GM12878 (cell line): ENCODE measurements around the gene TPK1. TPM values are rescaled to one million over a fixed set of nuclear protein-coding genes. Genes with fewer than 3 reads are reported as not detected.

Experiments used
- ATAC-seq: fragments of 200-7000 bp; cut with Tn5 transposase; 3 replicates; pipeline ENCODE4 v1.9.1; 2020; ENCODE audit warnings: mild to moderate bottlenecking, moderate library complexity
- BruUV-seq: library from RNA; stranded (reverse); fragments of 400-500 nt; replicated peaks from 2 replicates; lab custom pipeline; 2021; lab: Mats Ljungman, UMichigan
- CTCF ChIA-PET: fragments of 300-600 bp; sonication (Branson Sonifier 250); formaldehyde crosslinking; extraction: SDS; loops from one replicate; lab custom pipeline; 2021; ENCODE audit warnings: inconsistent platforms; lab: Yijun Ruan, JAX
- POLR2A ChIA-PET: fragments of 350-600 bp; formaldehyde crosslinking; extraction: SDS; loops from one replicate; lab custom pipeline; 2021; ENCODE audit warnings: inconsistent platforms; lab: Charles Lee
- RAD21 ChIA-PET: fragments of 300-600 bp; sonication (Branson Sonifier 250); formaldehyde crosslinking; loops from one replicate; lab custom pipeline; 2023; ENCODE audit warnings: antibody characterized with exemption; ENCODE audit not compliant: unreplicated experiment; lab: Charles Lee
- SMC1A ChIA-PET: fragments of 300-600 bp; sonication (Branson Sonifier 250); formaldehyde crosslinking; loops from one replicate; lab custom pipeline; 2023; ENCODE audit not compliant: unreplicated experiment, uncharacterized antibody; lab: Charles Lee
- DNase-seq: peaks from one replicate; pipeline ENCODE4 v3.0.0-alpha.2; 2011; ENCODE audit warnings: low read depth, low spot score
- FAIRE-seq: peaks from 3 replicates; lab custom pipeline; 2011; peaks lifted over from hg19 to GRCh38; lab: Jason Lieb, UNC
- H2AFZ ChIP-seq: 2 replicates; pipeline ENCODE4 v1.6.0; 2011; ENCODE audit warnings: low read depth, low read length, control low read depth; ENCODE audit not compliant: control insufficient read depth
- H3K27ac ChIP-seq: 2 replicates; pipeline ENCODE4 v1.5.1; 2011; ENCODE audit warnings: control low read depth; ENCODE audit not compliant: control insufficient read depth, insufficient read depth
- H3K27me3 ChIP-seq, 2 experiments: replicated peaks in 1 of 2; 2 replicates each; pipeline versions ENCODE4 v1.6.0 to v1.6.1; 2011; ENCODE audit warnings: low read length in 1 of 2; ENCODE audit not compliant: control insufficient read depth in 2 of 2, insufficient read depth in 2 of 2
- H3K36me3 ChIP-seq, 2 experiments: 2 replicates each; pipeline ENCODE4 v1.5.1; 2011; ENCODE audit warnings: low read length in 1 of 2; ENCODE audit not compliant: control insufficient read depth in 2 of 2, insufficient read depth in 2 of 2
- H3K4me1 ChIP-seq: 2 replicates; pipeline ENCODE4 v1.6.1; 2011; ENCODE audit warnings: mild to moderate bottlenecking, low read length, moderate library complexity, mixed read lengths; ENCODE audit not compliant: control insufficient read depth, insufficient read depth
- H3K4me2 ChIP-seq: 2 replicates; pipeline ENCODE4 v1.6.0; 2011; ENCODE audit warnings: control low read depth; ENCODE audit not compliant: control insufficient read depth, insufficient read depth
- H3K4me3 ChIP-seq: fragments of 200-600 bp; sonication (generic); 2 replicates; pipeline ENCODE4 v1.5.1; 2016
- H3K79me2 ChIP-seq: 2 replicates; pipeline ENCODE4 v1.6.0; 2011; ENCODE audit warnings: low read length; ENCODE audit not compliant: control insufficient read depth, insufficient read depth
- H3K9ac ChIP-seq: 2 replicates; pipeline ENCODE4 v1.8.0; 2011; ENCODE audit warnings: low read length, control low read depth, mixed read lengths; ENCODE audit not compliant: control insufficient read depth, insufficient read depth
- H3K9me3 ChIP-seq: replicated peaks from 3 replicates; pipeline ENCODE4 v1.5.1; 2011; ENCODE audit warnings: mild to moderate bottlenecking, low read length; ENCODE audit not compliant: control insufficient read depth, insufficient read depth
- H4K20me1 ChIP-seq: 2 replicates; pipeline ENCODE4 v1.6.0; 2011; ENCODE audit not compliant: control insufficient read depth, insufficient read depth
- BCL11A ChIP-seq: IDR thresholded peaks from 2 replicates; pipeline ENCODE4 v1.6.1; 2011; ENCODE audit warnings: low read depth, low read length
- CHD4 ChIP-seq: fragments of 200-600 bp; sonication (generic); IDR thresholded peaks from 2 replicates; pipeline ENCODE4 v1.6.1; 2016; ENCODE audit warnings: mild to moderate bottlenecking
- E2F4 ChIP-seq: IDR thresholded peaks from 2 replicates; pipeline ENCODE4 v1.6.1; 2012; ENCODE audit warnings: low read depth, low read length, improper control_type of control experiment
- EED ChIP-seq: sonication (generic); IDR thresholded peaks from 2 replicates; pipeline ENCODE4 v1.6.1; 2016; ENCODE audit warnings: antibody characterized with exemption, low read depth
- EP300 ChIP-seq, 2 experiments: fragments of 150-350 bp in 1 of 2; IDR thresholded peaks; 2 replicates each; pipeline ENCODE4 v1.6.1; 2011 to 2012; ENCODE audit warnings: low read depth in 2 of 2, low read length in 2 of 2, borderline replicate concordance in 1 of 2, improper control_type of control experiment in 1 of 2, inconsistent platforms in 1 of 2; ENCODE audit not compliant: control insufficient read depth in 1 of 2
- KLF5 ChIP-seq: fragments of 450-650 bp; IDR thresholded peaks from 2 replicates; pipeline ENCODE4 v1.6.1; 2014; ENCODE audit warnings: mild to moderate bottlenecking; ENCODE audit not compliant: partially characterized antibody
- MXI1 ChIP-seq: fragments of 150-350 bp; IDR thresholded peaks from 2 replicates; pipeline ENCODE4 v1.6.1; 2011; ENCODE audit warnings: low read depth, mild to moderate bottlenecking, inconsistent platforms, low read length, improper control_type of control experiment
- NFXL1 ChIP-seq: fragments of 450-650 bp; IDR thresholded peaks from 2 replicates; pipeline ENCODE4 v1.6.1; 2017; ENCODE audit warnings: antibody characterized with exemption, mild to moderate bottlenecking, borderline replicate concordance
- NR2C2 ChIP-seq: IDR thresholded peaks from 2 replicates; pipeline ENCODE4 v1.6.1; 2011; ENCODE audit warnings: borderline replicate concordance, low read depth; ENCODE audit not compliant: control insufficient read depth, insufficient read length
- YBX1 ChIP-seq: fragments of 450-650 bp; IDR thresholded peaks from 2 replicates; pipeline ENCODE4 v1.6.1; 2016; ENCODE audit warnings: antibody characterized with exemption
- ZNF384 ChIP-seq: IDR thresholded peaks from 2 replicates; pipeline ENCODE4 v1.6.1; 2012; ENCODE audit warnings: low read depth, mild to moderate bottlenecking, low read length, improper control_type of control experiment, borderline replicate concordance
- WGBS: methylation state at CpG from one replicate; pipeline ENCODE4 v1.1.6; 2016; ENCODE audit warnings: low lambda C conversion rate; ENCODE audit not compliant: insufficient replicate concordance, insufficient coverage; ENCODE audit errors: missing lambda C conversion rate; 5-methylcytosine and 5-hydroxymethylcytosine counted together
- in situ Hi-C: fragments of 300-500 bp; cut with MboI; formaldehyde crosslinking; loops from 9 replicates; pipeline ENCODE4 v1.14.3; 2018; ENCODE audit warnings: mixed read lengths
- intact Hi-C: fragments of 100-400 bp; cut with micrococcal nuclease; formaldehyde crosslinking; loops from one replicate; pipeline ENCODE4 v1.14.2; 2022; ENCODE audit not compliant: unreplicated experiment
- polyA plus RNA-seq, 11 experiments: library from polyadenylated mRNA; depleted of rRNA in 4 of 11; unstranded in 6 of 11; stranded (reverse) in 5 of 11; fragments of >200 nt; fragmentation: Nextera tagmentation in 4 of 11; fragmentation: Illumina TruSeq in 1 of 11; extraction: Ambion mirVana in 4 of 11; extraction: Trizol in 1 of 11; gene quantifications; 1 replicate in 1 of 11; 2 replicates in 10 of 11; pipeline versions ENCODE4 v1.2.1 to v1.2.3, GENCODE V29; 2011 to 2016; ENCODE audit warnings: inconsistent platforms in 2 of 11, missing spikeins in 2 of 11, low read depth in 1 of 11
- total RNA-seq, 4 experiments: library from RNA; depleted of rRNA in 3 of 4; stranded (reverse); fragments of >200 nt in 3 of 4; fragmentation: Illumina TruSeq in 1 of 4; extraction: Trizol in 1 of 4; gene quantifications; 2 replicates each; pipeline versions ENCODE4 v1.2.1 to v1.2.3, GENCODE V29; 2013 to 2021
- TF ChIP-seq, protein P1 (sequence below): fragments of 450-650 bp; formaldehyde crosslinking; IDR thresholded peaks from 2 replicates; pipeline ENCODE4 v1.4.0; 2020; ENCODE audit warnings: mild to moderate bottlenecking, moderate library complexity

TPK1 gene
- total and polyA plus RNA-seq, 10 of the 15 experiments (the other 5 are each of a cell fraction or from before 2014, with no cell fraction given): 7.1 to 19.0 (median 9.3) TPM

GRCh38 chr7:144565586-144565985, 270.3 kb downstream of the TPK1 start:
- POLR2A ChIA-PET: no interaction called here
- intact Hi-C loops: no loop called here

More at GRCh38 chr7:144565586-144565985, 270.3 kb downstream of the TPK1 start:
- Histone ChIP-seq H3K4me2 (no peak overlapping the region), H3K27me3 (no peaks in the 10 kb centered on the region), H3K4me1 (no peaks in the 10 kb centered on the region), H3K4me3 (no peak overlapping the region), H4K20me1 (no peaks in the 10 kb centered on the region), H3K36me3 (no peaks in the 10 kb centered on the region), H3K9me3 (no peaks in the 10 kb centered on the region), H2AFZ (no peak overlapping the region), H3K9ac (no peak overlapping the region), H3K27ac (no peak overlapping the region), H3K79me2 (no peaks in the 10 kb centered on the region)
- ATAC-seq (no peak), FAIRE-seq (no peak), DNase-seq (no peak)
- SMC1A ChIA-PET: no interaction called here
- RAD21 ChIA-PET: no interaction called here
- CTCF ChIA-PET: no interaction called here
- no TSS peak for BruUV-seq
- in situ Hi-C loops: no loop called here
- no peak for TF ChIP-seq BCL11A
- no peak for TF ChIP-seq CHD4
- no peak for TF ChIP-seq NR2C2
- no peak for TF ChIP-seq ZNF384
- no peak for TF ChIP-seq E2F4
- no peak for TF ChIP-seq YBX1
- TF ChIP-seq EP300 (IDR thresholded peaks at IDR 0.05; ENCODE audit: borderline replicate concordance in 1 of 2, control insufficient read depth in 1 of 2, low read depth in 2 of 2, low read length in 2 of 2): no peak
- TF ChIP-seq KLF5: no peak
- TF ChIP-seq EED: no peak
- no peak for TF ChIP-seq NFXL1
- TF ChIP-seq MXI1: no peak
- TF ChIP-seq, protein P1, sequence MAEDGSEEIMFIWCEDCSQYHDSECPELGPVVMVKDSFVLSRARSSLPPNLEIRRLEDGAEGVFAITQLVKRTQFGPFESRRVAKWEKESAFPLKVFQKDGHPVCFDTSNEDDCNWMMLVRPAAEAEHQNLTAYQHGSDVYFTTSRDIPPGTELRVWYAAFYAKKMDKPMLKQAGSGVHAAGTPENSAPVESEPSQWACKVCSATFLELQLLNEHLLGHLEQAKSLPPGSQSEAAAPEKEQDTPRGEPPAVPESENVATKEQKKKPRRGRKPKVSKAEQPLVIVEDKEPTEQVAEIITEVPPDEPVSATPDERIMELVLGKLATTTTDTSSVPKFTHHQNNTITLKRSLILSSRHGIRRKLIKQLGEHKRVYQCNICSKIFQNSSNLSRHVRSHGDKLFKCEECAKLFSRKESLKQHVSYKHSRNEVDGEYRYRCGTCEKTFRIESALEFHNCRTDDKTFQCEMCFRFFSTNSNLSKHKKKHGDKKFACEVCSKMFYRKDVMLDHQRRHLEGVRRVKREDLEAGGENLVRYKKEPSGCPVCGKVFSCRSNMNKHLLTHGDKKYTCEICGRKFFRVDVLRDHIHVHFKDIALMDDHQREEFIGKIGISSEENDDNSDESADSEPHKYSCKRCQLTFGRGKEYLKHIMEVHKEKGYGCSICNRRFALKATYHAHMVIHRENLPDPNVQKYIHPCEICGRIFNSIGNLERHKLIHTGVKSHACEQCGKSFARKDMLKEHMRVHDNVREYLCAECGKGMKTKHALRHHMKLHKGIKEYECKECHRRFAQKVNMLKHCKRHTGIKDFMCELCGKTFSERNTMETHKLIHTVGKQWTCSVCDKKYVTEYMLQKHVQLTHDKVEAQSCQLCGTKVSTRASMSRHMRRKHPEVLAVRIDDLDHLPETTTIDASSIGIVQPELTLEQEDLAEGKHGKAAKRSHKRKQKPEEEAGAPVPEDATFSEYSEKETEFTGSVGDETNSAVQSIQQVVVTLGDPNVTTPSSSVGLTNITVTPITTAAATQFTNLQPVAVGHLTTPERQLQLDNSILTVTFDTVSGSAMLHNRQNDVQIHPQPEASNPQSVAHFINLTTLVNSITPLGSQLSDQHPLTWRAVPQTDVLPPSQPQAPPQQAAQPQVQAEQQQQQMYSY (CRISPR knock-in tag): no peak
- 97% methylated on average over 4 of the region's 4 CpGs for WGBS
